ENCODE results near the gene TCERG1L. TPM values are rescaled to one million over a fixed set of nuclear protein-coding genes. Genes with fewer than 3 reads are reported as not detected.

Gene TCERG1L
- polyA plus RNA-seq, 1 of the 3 experiments (the other 2 are of a cell fraction), result not detected

DNA sequence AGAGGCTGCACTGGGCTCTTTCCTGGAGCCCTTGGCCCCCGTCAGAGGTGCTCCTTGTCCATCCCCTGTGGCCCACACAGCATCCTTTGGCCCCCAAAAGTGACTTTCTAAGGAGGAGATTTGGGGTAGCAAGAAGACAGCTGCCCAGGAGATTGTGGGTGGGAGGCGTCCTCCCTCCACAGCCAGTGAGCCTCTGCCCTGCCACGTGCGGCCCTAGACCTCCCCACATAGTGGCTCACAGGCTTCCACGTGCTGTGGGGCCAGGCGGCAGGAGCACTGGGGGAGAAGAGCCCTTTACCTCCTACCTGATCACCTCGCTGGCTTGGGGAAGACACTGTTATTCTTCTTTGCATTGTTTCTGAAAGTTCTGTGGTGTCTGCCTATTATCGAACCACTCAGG lies 178.8 kb downstream of the TCERG1L start (continued):
- no peak for TF ChIP-seq FOXM1 (IDR thresholded peaks at IDR 0.05; ENCODE audit: low read depth)
- TF ChIP-seq NRF1 (IDR thresholded peaks at IDR 0.05; ENCODE audit: low read depth, low read length), result no peak
- no peak for TF ChIP-seq RAD21 (IDR thresholded peaks at IDR 0.05; ENCODE audit: low read length)
- no peak for TF ChIP-seq TEAD4 (IDR thresholded peaks at IDR 0.05; ENCODE audit: borderline replicate concordance, insufficient read depth)
- TF ChIP-seq CTCF (IDR thresholded peaks at IDR 0.05), result no peak
- TF ChIP-seq FOXJ3 (CRISPR knock-in tag; IDR thresholded peaks at IDR 0.05), result no peak
- no peak for TF ChIP-seq ZBTB33 (IDR thresholded peaks at IDR 0.05; ENCODE audit: borderline replicate concordance, low read depth)

DNA sequence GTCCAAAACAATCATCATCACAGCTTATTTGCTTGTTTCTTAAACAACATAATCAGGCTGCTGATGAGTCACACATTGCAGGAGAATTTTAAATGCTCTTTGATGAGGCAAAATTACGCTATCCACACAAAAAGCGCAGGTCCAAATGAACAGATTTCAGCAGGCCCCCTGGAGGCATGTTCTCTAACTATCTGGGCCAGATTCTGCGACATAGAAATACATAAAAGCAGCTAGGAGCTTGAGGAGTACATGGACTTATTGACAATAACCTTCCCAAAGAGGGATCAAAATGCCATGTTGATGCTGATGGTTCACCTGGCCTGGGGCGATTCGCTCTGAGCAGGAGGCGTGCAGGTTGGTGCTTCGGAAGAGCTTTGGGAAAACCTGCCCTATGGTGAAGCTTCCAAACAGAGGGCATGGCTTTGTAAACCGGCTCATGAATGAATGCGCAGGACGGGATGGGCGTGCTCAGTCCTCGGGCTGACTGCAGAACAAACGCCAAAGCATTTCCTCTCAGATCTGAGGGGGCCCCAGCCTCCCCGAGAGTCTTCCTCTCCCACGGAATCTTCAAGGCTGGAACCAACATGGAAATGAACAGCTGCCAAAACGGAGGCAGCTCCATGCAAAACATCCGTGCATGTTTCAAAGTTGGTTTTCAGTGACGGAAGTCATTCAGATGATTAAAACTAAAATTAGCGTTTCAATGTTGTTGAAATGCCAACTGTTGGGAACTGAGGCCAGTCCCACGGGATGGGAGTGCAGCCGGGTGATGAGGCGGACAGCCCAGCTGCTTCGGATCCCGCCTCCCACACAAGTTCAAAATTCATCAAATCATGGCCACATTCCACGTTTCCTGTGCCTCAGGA lies 179.6 kb downstream of the TCERG1L start:
- H4K20me1 ChIP-seq (ENCODE audit: insufficient read depth), result no peaks in the 10 kb centered on the region
- H3K9me2 ChIP-seq, result no peaks in the 10 kb centered on the region
- no peaks in the 10 kb centered on the region for H3K79me2 ChIP-seq (ENCODE audit: insufficient read depth)
- peaks cover 0 to 8% of the 10 kb centered on the region in 2 experiments; a peak in 1 of 4 replicates for H3K4me1 ChIP-seq (ENCODE audit: control insufficient read depth in 1 of 2, insufficient read depth in 2 of 2, low read depth in 1 of 2, low read length in 1 of 2)
- POLR2A ChIA-PET, result no interaction called here
- DNase-seq, result no peak
- no peak overlapping the region for H2AFZ ChIP-seq (ENCODE audit: low read depth)
- no peak overlapping the region for H3K4me2 ChIP-seq
- no peak for TF ChIP-seq ELF1 (IDR thresholded peaks at IDR 0.05)
- TF ChIP-seq CTCF (IDR thresholded peaks at IDR 0.05), result no peak
- no peak for TF ChIP-seq NRF1 (IDR thresholded peaks at IDR 0.05; ENCODE audit: low read depth, low read length)
- TF ChIP-seq MEF2A (IDR thresholded peaks at IDR 0.05; ENCODE audit: borderline replicate concordance, low read depth), result no peak
- no peak for TF ChIP-seq POLR2AphosphoS5 (IDR thresholded peaks at IDR 0.05; ENCODE audit: low read depth, low read length)
- TF ChIP-seq SMC3 (IDR thresholded peaks at IDR 0.05; ENCODE audit: low read depth, low read length), result no peak
- no peak for TF ChIP-seq TAF1 (IDR thresholded peaks at IDR 0.05; ENCODE audit: borderline replicate concordance, low read depth, low read length)
- no peak for TF ChIP-seq RXRA (IDR thresholded peaks at IDR 0.05; ENCODE audit: borderline replicate concordance, low read depth)
- no peak for TF ChIP-seq RCOR1 (IDR thresholded peaks at IDR 0.05; ENCODE audit: low read length)
- no peak for TF ChIP-seq GABPA (IDR thresholded peaks at IDR 0.05; ENCODE audit: low read depth)
- TF ChIP-seq EZH2phosphoT487 (IDR thresholded peaks at IDR 0.05; ENCODE audit: borderline replicate concordance, low read depth), result no peak
- no peak for TF ChIP-seq TCF12 (IDR thresholded peaks at IDR 0.05)
- TF ChIP-seq REST (IDR thresholded peaks at IDR 0.05; ENCODE audit: low read depth, low read length), result no peak
- TF ChIP-seq, protein P1, sequence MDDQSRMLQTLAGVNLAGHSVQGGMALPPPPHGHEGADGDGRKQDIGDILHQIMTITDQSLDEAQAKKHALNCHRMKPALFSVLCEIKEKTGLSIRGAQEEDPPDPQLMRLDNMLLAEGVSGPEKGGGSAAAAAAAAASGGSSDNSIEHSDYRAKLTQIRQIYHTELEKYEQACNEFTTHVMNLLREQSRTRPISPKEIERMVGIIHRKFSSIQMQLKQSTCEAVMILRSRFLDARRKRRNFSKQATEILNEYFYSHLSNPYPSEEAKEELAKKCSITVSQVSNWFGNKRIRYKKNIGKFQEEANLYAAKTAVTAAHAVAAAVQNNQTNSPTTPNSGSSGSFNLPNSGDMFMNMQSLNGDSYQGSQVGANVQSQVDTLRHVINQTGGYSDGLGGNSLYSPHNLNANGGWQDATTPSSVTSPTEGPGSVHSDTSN (IDR thresholded peaks at IDR 0.05), result no peak
- no peak for TF ChIP-seq YY1 (IDR thresholded peaks at IDR 0.05; ENCODE audit: low read depth)
- no peaks in the 10 kb centered on the region for H3F3A ChIP-seq (replicated peaks; ENCODE audit: insufficient read depth)
- H3K36me3 ChIP-seq (replicated peaks in 1 of 2; ENCODE audit: control insufficient read depth in 1 of 2, insufficient read depth in 2 of 2, low read length in 1 of 2), result no peaks in the 10 kb centered on the region
- H3K4me3 ChIP-seq (ENCODE audit: low read depth in 2 of 2, low read length in 1 of 2), result no peak overlapping the region
- H3K9me3 ChIP-seq, result no peaks in the 10 kb centered on the region
- CTCF ChIA-PET, result interaction anchor here (1.2 kb wide), 1 partner anchor 10 kb away, joined by 3 read pairs; no protein-coding TSS in a partner anchor
- H3K27me3 ChIP-seq (ENCODE audit: insufficient read depth), result no peaks in the 10 kb centered on the region
- 51% methylated on average over 23 of the region's 25 CpGs for WGBS (ENCODE audit: low lambda C conversion rate)
- H3K9ac ChIP-seq, result no peak overlapping the region
- no peak overlapping the region for H3K27ac ChIP-seq (ENCODE audit: low read depth in 2 of 2, low read length in 1 of 2)
